M059J (cell line): Measurements from ENCODE around the gene ARG1. TPM values are rescaled to one million over a fixed set of nuclear protein-coding genes. Genes with fewer than 3 reads are reported as not detected.

Source experiments
- DNase-seq: peaks from one replicate; pipeline ENCODE4 v3.0.0-alpha.2; 2012; ENCODE audit warnings: low read depth
- total RNA-seq: library from RNA; depleted of rRNA; stranded (reverse); fragments of >200 nt; shearing (Covaris generic); gene quantifications from 2 replicates; pipeline ENCODE4 v1.2.3, GENCODE V29; 2014; rRNA removed

ARG1 gene
- total RNA-seq, 1 experiment from 2014 or later: not detected

GRCh38 chr6:131586543-131586942 lies 13.5 kb downstream of the ARG1 start:
- DNase-seq: no peak

GRCh38 chr6:131587909-131588308 lies 14.9 kb downstream of the ARG1 start:
- no peak for DNase-seq

- no peak for DNase-seq
These were observed 15.6 kb downstream of the ARG1 start for GRCh38 chr6:131588643-131589042.

GRCh38 chr6:131592935-131593334 lies 19.9 kb downstream of the ARG1 start:
- no peak for DNase-seq

- no peak for DNase-seq
These were observed 21.0 kb downstream of the ARG1 start for GRCh38 chr6:131594074-131594473.

GRCh38 chr6:131597446-131597845 lies 24.4 kb downstream of the ARG1 start:
- peak; percentile 24 for DNase-seq

- DNase-seq: no peak
These were observed 27.7 kb downstream of the ARG1 start for GRCh38 chr6:131600716-131601115.

GRCh38 chr6:131602781-131603312 lies 29.8 kb downstream of the ARG1 start:
- peak; percentile 89 for DNase-seq

GRCh38 chr6:131613296-131613925 lies 40.4 kb downstream of the ARG1 start:
- no peak for DNase-seq

GRCh38 chr6:131615275-131615674 lies 42.2 kb downstream of the ARG1 start:
- no peak for DNase-seq

- DNase-seq: peak; percentile 94
These were observed 55.0 kb downstream of the ARG1 start, which contains the start of gene MED23 for GRCh38 chr6:131627724-131628682. Gene MED23 (minus strand): TSS chr6:131628242. CDS start chr6:131628049, 193 bp downstream.

GRCh38 chr6:131628726-131629125 lies 55.7 kb downstream of the ARG1 start:
- DNase-seq: peak; percentile 7

GRCh38 chr6:131629651-131630050 lies 56.6 kb downstream of the ARG1 start:
- peak; percentile 96 for DNase-seq

- DNase-seq: no peak
These were observed 58.7 kb downstream of the ARG1 start for GRCh38 chr6:131631625-131632289.

Other genes starting within 250 kb of the ARG1 start
- gene MED23, start 55.0 kb downstream of the ARG1 start, total RNA-seq: 21.6 and 35.0 TPM in 2 replicates
- 0.02 and 0.54 TPM in 2 replicates for gene ENPP3, start 64.1 kb downstream of the ARG1 start, total RNA-seq
- 0.59 TPM in 1 of 2 replicates, not detected in the other for gene OR2A4, start 128.2 kb downstream of the ARG1 start, total RNA-seq
- gene CTAGE9, start 137.8 kb downstream of the ARG1 start, total RNA-seq: 0.27 TPM in 1 of 2 replicates, not detected in the other
- 31.3 and 40.5 TPM in 2 replicates for gene ENPP1, start 234.8 kb downstream of the ARG1 start, total RNA-seq